ENCODE measurements around the gene CCT6A.
"Not testable (repeated sequence)": the region's sequence is repeated elsewhere in the genome, so short reads cannot be mapped to it uniquely, and the experiment has no call there.

CCT6A gene

GRCh38 chr7:56051339-56052191 is at the start of gene CCT6A, which contains the start of gene PSPH:
TSS of gene CCT6A (plus strand) at chr7:56051765. CDS start at chr7:56051849, 84 bp downstream.
TSS of gene PSPH (minus strand) at chr7:56051444. CDS start at chr7:56021212, 30,232 bp downstream.
- DNase-seq, result peak; percentile 96

GRCh38 chr7:56003749-56004148 is 47.8 kb upstream of the CCT6A start:
- no peak for DNase-seq

GRCh38 chr7:56007167-56007652 is 44.4 kb upstream of the CCT6A start:
- peak; percentile 56 for DNase-seq

GRCh38 chr7:56007891-56008290 is 43.7 kb upstream of the CCT6A start:
- no peak for DNase-seq

- no peak for DNase-seq
Measured at GRCh38 chr7:56009695-56010094, 41.9 kb upstream of the CCT6A start.

GRCh38 chr7:56017015-56017414 is 34.5 kb upstream of the CCT6A start:
- DNase-seq, result not testable (repeated sequence)

GRCh38 chr7:56019501-56019900 is 32.1 kb upstream of the CCT6A start:
- no peak for DNase-seq

GRCh38 chr7:56023500-56023899 is 28.1 kb upstream of the CCT6A start:
- DNase-seq, result no peak

- no peak for DNase-seq
Measured at GRCh38 chr7:56026538-56026937, 25.0 kb upstream of the CCT6A start.

- DNase-seq, result no peak
Measured at GRCh38 chr7:56028942-56029630, 22.5 kb upstream of the CCT6A start.

GRCh38 chr7:56030340-56030739 is 21.2 kb upstream of the CCT6A start:
- DNase-seq, result no peak

GRCh38 chr7:56031556-56031955 is 20.0 kb upstream of the CCT6A start:
- DNase-seq, result not testable (repeated sequence)

GRCh38 chr7:56032578-56032977 is 19.0 kb upstream of the CCT6A start:
- not testable (repeated sequence) for DNase-seq

GRCh38 chr7:56033671-56034432 is 17.7 kb upstream of the CCT6A start:
- peak; percentile 86 for DNase-seq

GRCh38 chr7:56040730-56041129 is 10.8 kb upstream of the CCT6A start:
- DNase-seq, result no peak

- DNase-seq, result not testable (repeated sequence)
Measured at GRCh38 chr7:56045758-56046157, 5.8 kb upstream of the CCT6A start.

- no peak for DNase-seq
Measured at GRCh38 chr7:56046721-56047445, 4.7 kb upstream of the CCT6A start.

- not testable (repeated sequence) for DNase-seq
Measured at GRCh38 chr7:56047446-56048116, 4.0 kb upstream of the CCT6A start.

- no peak for DNase-seq
Measured at GRCh38 chr7:56048245-56048644, 3.3 kb upstream of the CCT6A start.

- not testable (repeated sequence) for DNase-seq
Measured at GRCh38 chr7:56048763-56049162, 2.8 kb upstream of the CCT6A start.

GRCh38 chr7:56051053-56051338 is 569 bp upstream of the CCT6A start:
- DNase-seq, result no peak

GRCh38 chr7:56053379-56053778 is 1.8 kb downstream of the CCT6A start:
- DNase-seq, result no peak

Measured in NCI-H1436 (cell line).